GM19455 (cell line): ENCODE results near the gene NCKAP5.

Source experiments
- ATAC-seq: cut with Tn5 transposase; IDR thresholded peaks from one replicate; pipeline ENCODE4 v1.9.1; 2021; ENCODE audit not compliant: unreplicated experiment

The NCKAP5 gene

DNA sequence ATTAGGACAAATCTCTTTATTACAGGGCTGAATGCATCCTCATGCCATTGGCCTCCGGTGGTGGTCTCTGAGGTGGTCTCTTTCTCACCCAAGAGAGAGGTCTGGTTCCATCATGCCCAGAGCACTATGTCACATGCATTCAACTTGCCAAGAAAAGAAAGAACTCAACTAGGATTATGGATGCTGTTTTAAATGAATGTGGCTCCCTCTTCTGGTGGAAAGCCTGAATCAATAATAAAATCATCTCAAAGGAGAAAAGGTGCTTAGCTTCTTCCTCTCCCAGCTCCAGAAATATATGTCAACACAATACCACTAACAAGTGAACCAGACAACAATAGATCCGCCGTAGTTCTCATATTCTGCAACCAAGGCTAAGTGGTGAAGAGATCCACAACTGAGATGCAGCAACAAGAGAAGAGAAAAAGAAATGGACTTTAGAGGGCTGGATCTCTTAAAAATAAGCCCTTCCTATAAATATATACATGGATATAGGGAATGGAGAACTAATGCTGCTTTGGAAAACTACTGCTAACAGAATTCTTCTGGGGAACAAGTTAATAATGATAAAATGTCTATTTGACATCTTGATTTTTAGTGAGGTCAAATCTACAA is 396.8 kb downstream of the NCKAP5 start:
- no peak for ATAC-seq

- no peak for ATAC-seq
Measured at GRCh38 chr2:133169274-133169912, 398.9 kb downstream of the NCKAP5 start.

- no peak for ATAC-seq
Measured at GRCh38 chr2:133167990-133168389, 400.3 kb downstream of the NCKAP5 start.

GRCh38 chr2:133167223-133167622 is 401.0 kb downstream of the NCKAP5 start:
- no peak for ATAC-seq

DNA sequence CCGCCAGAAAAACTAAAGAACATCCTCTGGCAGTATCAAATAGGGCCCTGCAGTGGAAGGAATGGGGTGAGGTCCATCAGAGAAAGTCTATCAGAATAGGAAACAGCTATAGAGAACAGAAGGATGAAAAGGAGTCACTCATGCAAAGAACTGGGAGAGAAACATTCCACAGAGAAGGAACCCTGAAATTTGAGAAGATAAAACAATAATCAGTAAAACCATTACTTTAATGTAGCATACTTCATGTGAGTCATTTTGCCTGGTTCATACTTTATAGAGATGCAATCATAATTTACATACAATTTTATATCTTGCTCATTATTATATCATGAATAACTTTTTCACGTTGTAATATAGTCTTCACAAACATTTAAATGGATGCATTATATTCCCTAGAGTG is 402.2 kb downstream of the NCKAP5 start:
- ATAC-seq: no peak

DNA sequence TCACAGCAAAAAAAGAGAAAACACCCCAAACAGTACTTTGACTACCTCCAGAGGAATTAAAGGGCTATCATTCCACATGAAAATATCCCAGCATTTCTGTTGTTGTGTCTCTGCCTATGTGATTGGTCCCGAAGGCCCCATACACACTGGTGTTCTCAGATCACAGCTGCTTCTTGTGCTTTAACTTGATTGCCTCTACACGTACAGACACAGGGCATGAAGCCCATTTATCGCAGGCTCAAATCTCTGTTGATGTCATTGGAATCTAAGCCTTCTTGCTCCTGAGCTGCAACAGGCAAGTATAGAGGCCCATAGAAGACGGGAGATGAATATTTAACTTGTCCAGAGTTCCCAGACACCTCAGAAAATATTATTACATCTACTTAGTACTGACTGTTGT is 405.2 kb downstream of the NCKAP5 start:
- no peak for ATAC-seq

DNA sequence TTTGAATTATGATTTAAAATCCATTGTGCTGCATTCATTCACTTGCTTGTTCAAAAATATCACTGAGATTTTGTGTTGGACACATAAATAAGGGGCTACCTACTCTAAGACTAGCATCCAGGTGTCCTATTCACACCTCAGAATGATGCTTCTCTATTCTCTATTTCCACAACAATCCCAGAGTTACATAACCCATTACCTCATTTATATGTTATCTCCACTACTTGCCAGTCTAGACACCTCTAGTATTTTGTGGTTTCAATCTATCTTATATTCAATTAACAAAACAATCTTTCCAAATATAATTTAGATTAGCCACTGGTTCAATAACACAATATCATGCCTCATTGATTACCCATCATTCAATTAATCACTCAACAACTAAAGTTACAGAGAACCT is 409.8 kb downstream of the NCKAP5 start:
- ATAC-seq: no peak

GRCh38 chr2:133158024-133158423 is 410.2 kb downstream of the NCKAP5 start:
- no peak for ATAC-seq

DNA sequence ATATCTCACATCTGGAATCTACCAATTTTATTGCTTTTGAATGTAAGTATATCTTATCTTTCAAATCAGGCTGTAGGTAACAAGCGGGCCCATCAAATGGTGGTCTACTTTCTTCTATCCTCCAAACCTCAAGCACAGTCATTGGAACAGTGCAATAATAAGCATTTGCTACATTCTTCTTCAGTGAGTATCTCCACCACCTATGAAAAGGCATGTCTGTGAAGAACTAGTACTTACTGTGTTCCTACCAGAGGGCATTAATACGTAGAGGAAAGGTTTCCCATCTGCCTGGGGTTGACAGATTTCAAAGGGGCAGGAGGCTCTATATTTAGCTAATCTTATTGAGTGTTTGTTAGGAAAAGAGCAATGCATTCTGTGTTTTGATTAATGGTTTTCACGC is 411.1 kb downstream of the NCKAP5 start:
- ATAC-seq: no peak

DNA sequence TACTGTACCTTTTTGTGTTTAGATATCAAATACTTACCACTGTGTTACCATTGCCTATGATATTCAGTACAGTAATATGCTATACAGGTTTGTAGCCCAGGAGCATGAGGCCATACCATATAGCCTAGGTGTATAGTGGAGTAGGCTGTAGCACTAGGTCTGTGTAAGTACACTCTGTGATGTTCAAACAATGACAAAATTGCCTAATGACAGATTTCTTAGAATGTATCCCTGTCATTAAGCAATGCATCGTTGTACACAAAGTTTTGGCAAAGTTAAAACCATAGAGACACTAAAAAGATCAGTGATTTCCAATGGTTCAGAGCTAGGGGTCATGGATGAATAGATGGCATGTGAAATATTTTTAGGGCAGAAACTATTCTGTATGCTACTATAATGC is 415.5 kb downstream of the NCKAP5 start:
- ATAC-seq: no peak

DNA sequence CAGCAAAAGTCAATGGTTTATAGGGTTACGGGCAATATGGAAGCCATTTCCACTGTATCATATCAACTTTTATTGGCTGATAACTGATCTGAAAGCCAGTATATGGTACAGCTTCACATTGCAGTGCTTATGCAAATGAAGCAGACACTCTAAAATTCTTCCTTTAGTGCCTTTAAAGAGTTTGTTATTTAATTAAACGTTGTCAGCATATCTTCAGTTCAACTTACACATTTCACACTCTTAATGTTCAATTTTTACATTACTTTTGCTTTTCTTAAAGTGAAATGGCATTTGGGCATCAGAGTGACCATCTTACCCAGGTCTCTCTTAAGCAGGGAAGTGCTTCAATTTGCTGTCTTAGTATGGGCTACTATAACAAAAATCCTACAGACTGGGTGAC is 420.1 kb downstream of the NCKAP5 start:
- no peak for ATAC-seq

GRCh38 chr2:133146893-133147292 is 421.4 kb downstream of the NCKAP5 start:
- ATAC-seq: no peak

DNA sequence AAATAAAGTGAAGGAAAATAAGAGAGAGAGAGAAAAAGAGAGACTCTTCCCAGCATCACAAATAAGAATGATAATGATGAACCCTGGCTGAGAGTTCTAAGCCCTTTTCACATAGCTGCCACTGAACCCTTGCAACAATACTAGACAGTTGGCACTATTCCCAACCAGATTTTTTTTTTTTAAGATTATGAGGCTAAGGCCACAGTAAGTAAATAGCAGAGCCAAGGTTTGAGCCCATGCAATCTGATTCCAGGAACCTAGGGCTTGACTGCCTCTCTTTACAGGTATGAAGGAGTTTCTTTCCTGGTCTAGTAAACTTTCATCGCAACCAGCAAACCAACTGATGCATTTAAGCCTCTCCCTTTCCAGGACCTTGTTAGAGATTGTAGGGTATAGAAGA is 424.6 kb downstream of the NCKAP5 start:
- ATAC-seq: no peak

DNA sequence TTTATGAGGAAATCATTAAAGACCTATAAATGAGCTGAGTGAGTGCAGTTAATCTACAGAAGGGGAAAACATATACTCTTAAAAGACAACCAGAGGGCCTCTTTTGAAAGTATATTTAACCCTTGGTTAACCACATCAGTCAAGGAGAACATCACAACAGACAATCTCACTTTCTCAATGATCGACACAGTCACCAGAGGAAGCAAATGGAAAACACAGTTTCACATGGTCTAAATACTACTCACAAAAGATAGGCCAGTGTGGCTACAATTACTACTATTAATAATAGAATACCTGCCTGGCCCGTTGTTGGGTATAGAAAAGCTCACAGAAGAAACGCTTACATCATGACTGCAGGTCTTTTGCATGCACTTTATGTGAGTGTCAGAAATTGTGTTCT is 426.2 kb downstream of the NCKAP5 start:
- ATAC-seq: no peak

DNA sequence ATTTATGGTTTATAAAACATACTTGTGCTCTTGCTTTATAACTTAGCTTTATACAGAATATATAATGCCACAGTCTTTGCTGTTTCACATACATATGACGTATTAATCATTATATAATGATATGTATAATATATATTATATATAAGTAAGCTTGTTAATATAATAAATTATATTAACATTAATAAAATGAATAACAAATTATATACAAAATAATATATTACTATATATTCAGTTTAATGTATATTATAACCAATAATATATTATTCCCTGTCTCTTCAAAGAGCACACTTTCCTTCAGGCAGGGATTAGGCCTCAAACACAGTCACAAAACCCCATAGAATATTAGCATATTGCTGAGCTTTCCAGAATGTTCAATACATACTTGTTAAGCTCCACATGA is 427.6 kb downstream of the NCKAP5 start:
- no peak for ATAC-seq

- no peak for ATAC-seq
Measured at GRCh38 chr2:133139847-133140533, 428.3 kb downstream of the NCKAP5 start.

GRCh38 chr2:133138693-133139092 is 429.6 kb downstream of the NCKAP5 start:
- ATAC-seq: no peak

- no peak for ATAC-seq
Measured at GRCh38 chr2:133135035-133135654, 433.1 kb downstream of the NCKAP5 start.

DNA sequence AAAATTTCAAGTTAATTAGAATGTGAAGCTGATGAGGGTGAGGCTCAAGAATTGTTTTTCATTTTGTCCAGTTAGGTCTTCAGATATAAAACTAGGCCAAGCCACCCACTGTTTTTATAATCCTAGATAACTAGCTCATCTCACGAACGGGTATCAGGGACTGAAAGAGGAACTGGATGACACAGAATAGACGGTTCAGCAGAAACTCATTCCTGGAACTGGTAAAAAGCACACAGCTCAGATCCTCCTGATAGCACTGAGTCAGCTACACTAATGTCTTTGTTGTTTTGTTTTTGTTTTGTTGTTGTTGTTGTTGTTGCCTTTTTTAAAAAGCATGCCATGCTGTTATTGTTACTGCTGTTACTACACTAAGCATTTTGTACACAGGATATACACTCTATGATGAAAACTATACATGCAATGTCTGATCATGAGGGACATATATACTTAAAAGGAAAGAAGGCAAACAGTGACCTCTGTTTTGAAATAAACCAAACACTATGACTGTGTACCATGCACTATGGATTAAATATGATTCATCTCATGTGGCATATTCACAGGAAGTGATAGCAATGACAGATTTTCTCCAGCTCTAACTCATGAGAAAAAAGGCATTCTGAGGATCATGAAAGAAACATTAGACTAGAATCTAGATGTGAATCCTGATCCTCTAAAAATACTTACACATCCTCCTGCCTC is 437.6 kb downstream of the NCKAP5 start:
- no peak for ATAC-seq

DNA sequence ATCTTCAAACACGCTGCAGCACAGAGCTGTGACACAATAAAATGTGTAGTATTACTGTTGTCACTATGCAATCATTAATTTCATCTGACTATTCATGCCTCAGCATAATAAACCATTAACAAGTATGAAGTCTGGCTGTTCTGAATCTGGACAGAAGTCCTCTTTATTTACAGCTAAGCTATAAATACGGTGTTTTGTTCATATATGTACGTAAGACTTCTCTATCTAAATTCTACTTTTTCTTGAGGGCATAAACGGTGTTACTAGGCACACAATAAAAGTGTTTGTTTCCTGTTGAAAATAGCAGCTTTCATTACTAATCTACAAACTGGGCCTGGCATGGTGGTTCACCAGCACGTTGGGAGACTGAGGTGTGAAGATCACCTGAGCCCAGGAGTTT is 443.8 kb downstream of the NCKAP5 start:
- no peak for ATAC-seq

DNA sequence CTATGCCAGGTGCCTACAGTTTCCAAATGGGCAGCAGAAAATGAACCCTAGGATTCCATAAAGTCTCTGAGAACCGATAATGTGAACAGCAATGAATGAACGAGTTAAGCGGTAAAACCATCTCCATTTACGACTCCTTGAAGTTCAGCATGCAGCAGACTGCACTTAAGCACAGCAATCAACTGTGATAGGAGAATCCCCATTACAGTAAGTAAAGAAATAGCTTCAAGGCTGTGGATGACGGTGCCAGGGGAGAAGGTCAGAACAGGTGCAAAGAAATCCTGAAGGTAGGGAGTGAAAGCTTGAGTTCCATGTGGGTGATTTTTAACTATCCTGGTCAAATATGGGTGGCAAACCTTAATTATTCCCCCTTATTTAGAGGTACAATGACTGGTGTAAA is 444.4 kb downstream of the NCKAP5 start:
- ATAC-seq: no peak

DNA sequence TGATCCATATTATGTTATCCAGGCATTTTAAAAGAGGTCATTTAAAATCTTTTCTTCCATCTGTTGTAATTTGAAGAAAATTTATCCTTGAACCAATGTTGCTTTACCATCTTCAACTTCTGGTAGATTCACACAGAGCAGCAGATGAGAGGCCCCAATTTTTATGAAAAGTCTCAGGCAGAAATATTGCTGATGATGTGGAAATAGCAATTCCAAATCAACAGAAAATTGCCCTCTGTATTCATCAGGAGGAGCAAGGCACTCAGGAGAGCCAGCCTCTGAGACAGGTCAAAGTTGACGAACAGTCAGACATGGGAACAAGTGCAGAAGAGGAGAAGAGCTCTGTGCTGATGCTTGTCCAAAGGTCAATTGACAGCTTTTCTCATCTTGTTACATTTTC is 444.9 kb downstream of the NCKAP5 start:
- no peak for ATAC-seq
